ENCODE measurements around the gene CGA. TPM values are rescaled to one million over a fixed set of nuclear protein-coding genes. Genes with fewer than 3 reads are reported as not detected.

Gene CGA
- total RNA-seq, 1 donor from 2014 or later = not detected

GRCh38 chr6:87089135-87089534 lies 5.8 kb downstream of the CGA start:
- no peak for DNase-seq (ENCODE audit: low spot score)

DNA sequence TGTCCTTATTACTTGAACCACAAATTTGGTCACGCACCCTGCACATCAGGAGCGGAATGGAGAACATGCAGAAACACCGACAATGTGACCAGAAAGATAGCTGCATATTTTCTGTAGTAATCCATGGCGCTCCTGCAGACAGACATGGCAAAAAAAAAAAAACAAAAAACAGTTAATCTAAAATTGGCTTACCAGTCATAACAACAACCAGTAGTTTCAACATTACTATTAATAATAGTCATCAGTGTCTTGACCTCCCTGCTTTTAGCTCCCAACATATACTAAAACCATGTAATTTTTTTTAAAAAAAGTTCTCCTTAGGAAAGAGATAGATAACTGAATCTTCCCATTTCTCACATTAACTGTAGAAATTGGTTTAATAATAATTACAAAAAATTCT lies 6.8 kb downstream of the CGA start:
- no peak for DNase-seq (ENCODE audit: low spot score)

GRCh38 chr6:87082160-87082721 lies 12.7 kb downstream of the CGA start:
- DNase-seq (ENCODE audit: low spot score) = no peak

- DNase-seq (ENCODE audit: low spot score) = no peak
Observed at GRCh38 chr6:87078983-87079616, 15.8 kb downstream of the CGA start.

GRCh38 chr6:87075168-87075567 lies 19.7 kb downstream of the CGA start:
- no peak for DNase-seq (ENCODE audit: low spot score)

- DNase-seq (ENCODE audit: low spot score) = no peak
Observed at GRCh38 chr6:87074101-87074621, 20.7 kb downstream of the CGA start.

DNA sequence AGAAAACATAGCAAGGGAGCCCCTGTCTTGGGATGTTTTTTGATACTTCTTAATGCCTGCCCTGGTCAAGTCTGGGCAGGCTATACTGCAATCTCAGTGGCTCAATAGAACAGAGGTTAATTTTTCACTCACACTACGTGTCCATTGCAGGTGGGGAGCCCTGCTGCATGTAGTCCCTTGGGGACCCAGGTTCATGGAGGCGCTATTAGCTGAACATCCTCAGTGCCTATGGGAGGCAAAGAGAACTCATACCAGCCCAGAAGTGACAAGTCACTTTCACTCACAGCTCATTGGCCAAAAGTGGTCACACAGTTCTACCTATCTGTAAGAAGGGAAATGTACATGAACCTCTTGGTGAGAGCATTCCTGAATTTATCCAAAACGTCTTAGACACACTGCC lies 23.2 kb downstream of the CGA start:
- DNase-seq (ENCODE audit: low spot score) = no peak

DNA sequence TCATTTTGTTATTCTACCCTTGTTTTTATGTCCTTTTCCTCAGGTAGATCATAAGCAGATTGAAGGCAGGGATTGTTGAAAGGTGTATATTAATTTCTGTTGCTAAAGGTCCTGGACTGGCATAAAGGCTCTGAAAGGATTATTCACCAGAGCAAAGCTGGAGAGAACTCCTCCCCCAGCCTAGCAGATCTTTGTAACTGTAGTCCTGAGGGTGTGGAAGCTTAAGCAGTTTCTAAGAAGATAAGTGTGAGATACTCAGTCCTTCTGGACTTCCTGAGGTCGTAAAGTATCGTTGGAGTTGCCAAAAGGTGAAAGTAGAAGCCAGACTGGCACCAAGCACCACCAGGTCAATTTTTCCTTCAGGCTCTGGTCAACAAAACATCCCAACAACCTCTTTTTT lies 24.2 kb downstream of the CGA start:
- no peak for DNase-seq (ENCODE audit: low spot score)

DNA sequence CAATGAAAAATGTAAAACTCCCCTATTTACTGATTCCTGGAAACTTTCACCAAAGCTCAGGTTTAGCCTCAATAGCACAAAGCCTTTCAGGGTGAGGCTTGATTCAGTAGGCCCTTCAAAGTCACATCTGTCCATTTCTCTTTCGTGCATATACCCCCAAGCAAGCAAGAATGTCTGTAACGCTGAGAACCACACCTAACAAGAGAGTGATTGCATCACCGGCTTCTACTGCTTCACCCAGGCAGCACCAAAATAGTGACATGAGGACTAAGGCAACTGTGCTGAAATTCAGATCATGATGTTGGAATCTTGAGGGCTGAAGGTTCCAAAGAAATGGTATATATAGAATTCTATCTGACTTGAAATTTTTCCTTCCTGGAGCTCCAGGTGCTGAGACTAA lies 26.1 kb downstream of the CGA start:
- no peak for DNase-seq (ENCODE audit: low spot score)

GRCh38 chr6:87066449-87067333 lies 28.2 kb downstream of the CGA start:
- DNase-seq (ENCODE audit: low spot score) = no peak

GRCh38 chr6:87065117-87065516 lies 29.8 kb downstream of the CGA start:
- no peak for DNase-seq (ENCODE audit: low spot score)

GRCh38 chr6:87059943-87060342 lies 35.0 kb downstream of the CGA start:
- DNase-seq (ENCODE audit: low spot score) = no peak

DNA sequence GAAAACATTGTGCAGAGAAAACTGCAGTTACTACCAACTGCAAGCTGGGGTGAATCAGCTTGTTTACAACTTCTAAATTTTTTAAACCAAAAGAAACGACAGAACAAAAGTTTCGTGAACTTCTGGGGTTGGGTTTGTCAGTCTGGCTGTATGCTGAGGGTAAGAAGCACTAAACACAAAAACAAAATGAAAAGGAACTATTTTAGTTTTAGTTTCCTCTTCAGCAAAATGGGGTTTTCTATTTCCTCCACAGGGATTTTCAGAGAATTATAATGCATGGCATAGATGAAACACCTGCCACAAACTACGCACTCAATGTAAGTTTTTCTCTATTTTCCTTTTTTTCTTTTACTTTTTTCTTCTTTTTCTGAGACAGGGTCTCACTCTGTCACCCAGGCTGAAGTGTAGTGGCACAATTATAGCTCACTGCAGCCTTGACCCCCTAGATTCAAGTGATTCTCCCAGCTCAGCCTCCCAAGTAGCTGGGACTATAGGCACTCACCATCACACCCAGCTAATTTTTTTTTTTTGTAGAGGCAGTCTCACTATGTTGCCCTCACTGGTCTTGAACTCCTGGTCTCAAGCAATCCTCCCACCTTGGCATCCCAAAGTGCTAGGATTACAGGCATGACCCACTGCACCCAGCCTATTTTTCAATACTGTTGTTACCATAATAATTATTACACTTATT lies 40.6 kb downstream of the CGA start:
- DNase-seq (ENCODE audit: low spot score) = no peak

- DNase-seq (ENCODE audit: low spot score) = no peak
Observed at GRCh38 chr6:87053312-87053711, 41.6 kb downstream of the CGA start.

DNA sequence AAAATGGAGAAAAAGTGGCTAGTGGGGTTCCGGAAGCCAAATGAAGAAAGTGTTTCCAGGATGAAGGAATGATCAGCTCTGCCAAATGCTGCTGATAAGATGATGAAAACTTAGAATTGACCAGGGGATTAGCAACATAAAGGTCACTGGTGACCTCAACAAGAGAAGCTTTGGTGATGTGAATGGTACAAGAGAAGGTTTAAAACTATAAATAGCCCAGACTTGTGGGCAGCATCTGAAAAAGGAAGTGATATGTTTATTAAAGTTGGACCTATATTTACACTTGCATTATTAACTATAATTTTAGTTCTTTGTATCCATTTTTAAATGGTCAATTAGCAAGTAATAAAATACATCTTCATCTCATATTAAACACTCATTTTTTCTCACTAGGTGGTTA lies 45.1 kb downstream of the CGA start:
- no peak for DNase-seq (ENCODE audit: low spot score)

DNA sequence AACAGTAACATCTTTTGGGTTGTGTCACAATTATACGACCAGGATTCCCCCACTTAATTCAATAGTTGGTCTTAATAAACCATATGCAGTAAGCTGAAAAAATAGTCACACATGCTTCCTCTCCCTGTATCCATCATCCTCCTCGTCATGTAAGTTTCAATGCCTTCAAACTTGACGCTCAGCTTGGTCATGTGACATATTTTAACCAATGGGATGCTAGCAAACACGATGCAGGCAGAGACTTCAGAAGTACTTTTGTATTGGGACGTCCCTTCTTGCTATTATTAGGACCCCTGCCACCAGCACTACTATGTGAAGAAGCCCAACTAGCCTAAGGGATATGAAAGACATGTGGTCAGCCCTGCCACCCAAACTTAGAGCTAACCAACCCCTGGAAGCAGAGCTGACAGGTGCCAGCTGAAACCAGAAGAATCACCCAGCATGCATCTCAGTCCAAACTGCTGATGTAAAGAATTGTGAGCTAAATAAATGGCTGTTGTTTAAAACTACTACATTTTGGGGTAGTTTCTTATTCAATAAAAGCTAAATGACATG lies 49.3 kb downstream of the CGA start:
- DNase-seq (ENCODE audit: low spot score) = no peak

GRCh38 chr6:87040729-87041128 lies 54.2 kb downstream of the CGA start:
- no peak for DNase-seq (ENCODE audit: low spot score)

Data from mesenteric fat pad (tissue), 1 donor.